ENCODE results near the gene FZD8.

The FZD8 gene

GRCh38 chr10:35605191-35605590 is 36.9 kb downstream of the FZD8 start, which contains the start of gene GJD4:
GJD4 (plus strand) TSS chr10:35605341; CDS start chr10:35605568, 227 bp downstream.
- no peak for DNase-seq (ENCODE audit: low spot score)

GRCh38 chr10:35600193-35600592 is 41.9 kb downstream of the FZD8 start:
- DNase-seq (ENCODE audit: low spot score): no peak

GRCh38 chr10:35598379-35598778 is 43.7 kb downstream of the FZD8 start:
- DNase-seq (ENCODE audit: low spot score): no peak

GRCh38 chr10:35595106-35595505 is 47.0 kb downstream of the FZD8 start:
- no peak for DNase-seq (ENCODE audit: low spot score)

- no peak for DNase-seq (ENCODE audit: low spot score)
These were observed 47.7 kb downstream of the FZD8 start for GRCh38 chr10:35594115-35595079.

GRCh38 chr10:35592441-35592840 is 49.7 kb downstream of the FZD8 start:
- no peak for DNase-seq (ENCODE audit: low spot score)

GRCh38 chr10:35588836-35589235 is 53.3 kb downstream of the FZD8 start:
- DNase-seq (ENCODE audit: low spot score): no peak
